H9 (cell line): ENCODE measurements around the gene TNFRSF18. TPM values are rescaled to one million over a fixed set of nuclear protein-coding genes. Genes with fewer than 3 reads are reported as not detected.

Source experiments
- DNase-seq: peaks from one replicate; pipeline ENCODE4 v3.0.0-alpha.2; 2017
- H2AFZ ChIP-seq: one replicate; pipeline ENCODE4 v1.6.1; 2013; ENCODE audit warnings: mild to moderate bottlenecking, low read length, control low read depth, moderate library complexity
- H2AK5ac ChIP-seq: 2 replicates; pipeline ENCODE4 v1.6.1; 2013; ENCODE audit warnings: low read length, control low read depth, mixed read lengths; ENCODE audit not compliant: insufficient read length
- H2BK120ac ChIP-seq: one replicate; pipeline ENCODE4 v1.6.1; 2013; ENCODE audit warnings: low read depth, mild to moderate bottlenecking, low read length, control low read depth, inconsistent platforms; ENCODE audit not compliant: poor library complexity, severe bottlenecking
- H2BK12ac ChIP-seq: 2 replicates; pipeline ENCODE4 v1.6.1; 2013; ENCODE audit warnings: low read length, control low read depth, mixed read lengths, low read depth; ENCODE audit not compliant: insufficient read length
- H2BK15ac ChIP-seq: 2 replicates; pipeline ENCODE4 v1.6.1; 2013; ENCODE audit warnings: low read depth, low read length, control low read depth
- H2BK20ac ChIP-seq: one replicate; pipeline ENCODE4 v1.6.1; 2013; ENCODE audit warnings: low read depth, mild to moderate bottlenecking, low read length, control low read depth, inconsistent platforms; ENCODE audit not compliant: poor library complexity, severe bottlenecking
- H2BK5ac ChIP-seq: 2 replicates; pipeline ENCODE4 v1.6.1; 2013; ENCODE audit warnings: low read length, control low read depth, mixed read lengths; ENCODE audit not compliant: insufficient read length
- H3K14ac ChIP-seq: 2 replicates; pipeline ENCODE4 v1.6.1; 2013; ENCODE audit warnings: low read length, control low read depth; ENCODE audit not compliant: insufficient read depth
- H3K18ac ChIP-seq: 2 replicates; pipeline ENCODE4 v1.6.1; 2013; ENCODE audit warnings: low read depth, mild to moderate bottlenecking, mixed read lengths, low read length, control low read depth; ENCODE audit not compliant: insufficient read length
- H3K23ac ChIP-seq: 2 replicates; pipeline ENCODE4 v1.6.1; 2013; ENCODE audit warnings: low read length, control low read depth, mixed read lengths, low read depth; ENCODE audit not compliant: insufficient read length
- H3K23me2 ChIP-seq: 2 replicates; pipeline ENCODE4 v1.6.1; 2013; ENCODE audit warnings: low read depth, mild to moderate bottlenecking, mixed read lengths, low read length, control low read depth; ENCODE audit not compliant: insufficient read length, poor library complexity, severe bottlenecking
- H3K27ac ChIP-seq: 2 replicates; pipeline ENCODE4 v1.5.1; 2013; ENCODE audit warnings: low read length, control low read depth, mixed read lengths, low read depth; ENCODE audit not compliant: insufficient read length
- H3K27me3 ChIP-seq: 2 replicates; pipeline ENCODE4 v1.6.1; 2013; ENCODE audit warnings: low read length, control low read depth, inconsistent platforms; ENCODE audit not compliant: insufficient read depth
- H3K4ac ChIP-seq: 2 replicates; pipeline ENCODE4 v1.6.1; 2013; ENCODE audit warnings: low read depth, mild to moderate bottlenecking, control low read depth, inconsistent platforms, low read length, moderate library complexity
- H3K4me1 ChIP-seq: 2 replicates; pipeline ENCODE4 v1.6.1; 2013; ENCODE audit warnings: low read length, control low read depth, inconsistent platforms; ENCODE audit not compliant: insufficient read depth
- H3K4me2 ChIP-seq: 2 replicates; pipeline ENCODE4 v1.6.1; 2013; ENCODE audit warnings: low read length, control low read depth, mixed read lengths; ENCODE audit not compliant: insufficient read length, insufficient read depth
- H3K56ac ChIP-seq: 2 replicates; pipeline ENCODE4 v1.6.1; 2013; ENCODE audit warnings: low read depth, mild to moderate bottlenecking, mixed read lengths, low read length, control low read depth; ENCODE audit not compliant: insufficient read length
- H3K79me1 ChIP-seq: 2 replicates; pipeline ENCODE4 v1.6.1; 2013; ENCODE audit warnings: low read depth, mild to moderate bottlenecking, moderate library complexity, low read length, control low read depth, inconsistent platforms; ENCODE audit not compliant: insufficient read depth, poor library complexity, severe bottlenecking
- H3K79me2 ChIP-seq: 2 replicates; pipeline ENCODE4 v1.6.1; 2013; ENCODE audit warnings: low read length, control low read depth, inconsistent platforms; ENCODE audit not compliant: insufficient read depth
- H3K9ac ChIP-seq: 2 replicates; pipeline ENCODE4 v1.6.1; 2013; ENCODE audit warnings: low read length, control low read depth, mixed read lengths; ENCODE audit not compliant: insufficient read length; ENCODE audit errors: extremely low read depth
- H3K9me3 ChIP-seq: one replicate; pipeline ENCODE4 v1.6.1; 2013; ENCODE audit warnings: low read depth, low read length, inconsistent platforms; ENCODE audit not compliant: control insufficient read depth
- H3T11ph ChIP-seq: one replicate; pipeline ENCODE4 v1.6.1; 2013; ENCODE audit warnings: mild to moderate bottlenecking, low read length, control low read depth, inconsistent platforms
- H4K20me1 ChIP-seq: one replicate; pipeline ENCODE4 v1.6.1; 2013; ENCODE audit not compliant: control insufficient read depth, insufficient read length, insufficient read depth
- H4K5ac ChIP-seq: 2 replicates; pipeline ENCODE4 v1.6.1; 2013; ENCODE audit warnings: low read depth, mild to moderate bottlenecking, mixed read lengths, low read length, control low read depth; ENCODE audit not compliant: insufficient read length
- H4K8ac ChIP-seq: replicated peaks from 2 replicates; pipeline ENCODE4 v1.6.1; 2013; ENCODE audit warnings: low read length, control low read depth, mixed read lengths, low read depth; ENCODE audit not compliant: insufficient read length
- H4K91ac ChIP-seq: 2 replicates; pipeline ENCODE4 v1.6.1; 2013; ENCODE audit warnings: low read depth, mild to moderate bottlenecking, moderate library complexity, mixed read lengths, low read length, control low read depth; ENCODE audit not compliant: insufficient read length
- H3K27ac Mint-ChIP-seq, 3 experiments: 2 replicates in 2 of 3; 3 replicates in 1 of 3; pipeline ENCODE4 v1.8.0; 2020 to 2021; ENCODE audit warnings: mixed read lengths in 3 of 3, mild to moderate bottlenecking in 1 of 3, moderate library complexity in 1 of 3
- H3K27me3 Mint-ChIP-seq: 2 replicates; pipeline ENCODE4 v1.8.0; 2021; ENCODE audit warnings: low read depth, mild to moderate bottlenecking, moderate library complexity, mixed read lengths
- H3K36me3 Mint-ChIP-seq, 3 experiments: 2 replicates in 2 of 3; 3 replicates in 1 of 3; pipeline ENCODE4 v1.8.0; 2020 to 2021; ENCODE audit warnings: low read depth in 3 of 3, mixed read lengths in 3 of 3; ENCODE audit not compliant: insufficient read depth in 1 of 3
- H3K4me1 Mint-ChIP-seq, 2 experiments: 2 replicates each; pipeline ENCODE4 v1.8.0; 2020; ENCODE audit warnings: mixed read lengths in 2 of 2
- H3K4me3 Mint-ChIP-seq, 2 experiments: 2 replicates in 1 of 2; 3 replicates in 1 of 2; pipeline ENCODE4 v1.8.0; 2020 to 2021; ENCODE audit warnings: mild to moderate bottlenecking in 2 of 2, mixed read lengths in 2 of 2, moderate library complexity in 1 of 2
- H3K9me3 Mint-ChIP-seq, 2 experiments: 2 replicates in 1 of 2; 3 replicates in 1 of 2; pipeline ENCODE4 v1.8.0; 2020; ENCODE audit warnings: mild to moderate bottlenecking in 2 of 2, mixed read lengths in 2 of 2, moderate library complexity in 1 of 2
- WGBS: extraction: QIAGEN DNeasy Blood & Tissue Kit; methylation state at CpG from one replicate; pipeline ENCODE4 v1.1.7; 2013; ENCODE audit warnings: missing lambda C conversion rate, low lambda C conversion rate, mixed read lengths; ENCODE audit not compliant: insufficient read length; ENCODE audit errors: extremely low coverage; 5-methylcytosine and 5-hydroxymethylcytosine counted together
- total RNA-seq: library from RNA; stranded (reverse); gene quantifications from 2 replicates; pipeline ENCODE4 v1.2.1, GENCODE V29; 2021
- TF ChIP-seq, protein P1 (sequence below): fragments of 200-600 bp; sonication (generic); conservative IDR thresholded peaks from 3 replicates; pipeline ENCODE4 v1.8.0; 2021; ENCODE audit warnings: antibody characterized with exemption, mild to moderate bottlenecking

Gene TNFRSF18
- total RNA-seq, 1 experiment from 2014 or later, result 2.0 TPM

DNA sequence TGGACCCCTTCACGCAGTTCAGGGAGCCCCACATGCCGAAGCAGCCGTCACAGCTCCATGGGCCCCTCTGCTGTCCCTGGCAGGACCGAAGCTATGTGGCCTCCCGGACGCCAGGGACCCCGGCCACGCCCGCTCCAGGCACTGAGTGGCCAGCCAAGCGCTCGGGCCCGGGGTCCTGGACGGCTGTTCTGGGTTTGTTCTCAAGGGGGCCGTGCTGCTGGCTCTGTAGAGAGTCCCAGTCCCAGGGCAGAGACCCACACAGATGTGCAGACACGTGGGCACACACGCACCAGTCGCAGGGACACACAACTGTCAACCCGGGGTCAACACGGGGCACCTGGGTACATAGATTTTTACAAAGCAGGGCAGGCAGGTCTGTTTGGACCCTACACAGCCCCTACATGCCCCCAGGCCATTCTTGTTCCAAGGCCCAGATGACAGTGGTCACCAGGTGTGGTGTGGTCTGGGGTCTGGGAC, 32.3 kb upstream of the TNFRSF18 start:
- Histone ChIP-seq H2BK120ac (no peak overlapping the region), H3K79me1 (no peaks in the 10 kb centered on the region), H2AK5ac (no peak overlapping the region), H3K4ac (no peak overlapping the region), H3K23ac (no peak overlapping the region), H3K14ac (no peak overlapping the region), H2BK15ac (no peak overlapping the region), H3K18ac (no peak overlapping the region), H4K8ac (no peak overlapping the region), H3K23me2 (no peaks in the 10 kb centered on the region), H3K4me2 (no peak overlapping the region), H3K9ac (no peak overlapping the region), H4K5ac (no peak overlapping the region), H2BK12ac (no peak overlapping the region), H2AFZ (no peak overlapping the region), H4K91ac (no peak overlapping the region), H3K4me1 (no peaks in the 10 kb centered on the region), H2BK20ac (no peak overlapping the region), H3K27me3 (no peaks in the 10 kb centered on the region), H3T11ph (no peak overlapping the region), H3K9me3 (no peaks in the 10 kb centered on the region), H4K20me1 (no peaks in the 10 kb centered on the region), H3K79me2 (no peaks in the 10 kb centered on the region), H3K56ac (no peak overlapping the region), H2BK5ac (no peak overlapping the region), H3K27ac (no peak overlapping the region)
- Mint-ChIP-seq H3K4me1 (peaks cover 4 to 15% of the 10 kb centered on the region in 2 experiments), H3K9me3 (no peaks in the 10 kb centered on the region; a peak in 1 of 5 replicates), H3K27ac (no peak overlapping the region), H3K36me3 (peaks cover 8 to 11% (median 11%) of the 10 kb centered on the region in 3 experiments; a peak in 6 of 7 replicates), H3K27me3 (no peaks in the 10 kb centered on the region; the same call in 1 of the 2 replicates), H3K4me3 (no peak overlapping the region)
- no peak for DNase-seq
- TF ChIP-seq, protein P1, sequence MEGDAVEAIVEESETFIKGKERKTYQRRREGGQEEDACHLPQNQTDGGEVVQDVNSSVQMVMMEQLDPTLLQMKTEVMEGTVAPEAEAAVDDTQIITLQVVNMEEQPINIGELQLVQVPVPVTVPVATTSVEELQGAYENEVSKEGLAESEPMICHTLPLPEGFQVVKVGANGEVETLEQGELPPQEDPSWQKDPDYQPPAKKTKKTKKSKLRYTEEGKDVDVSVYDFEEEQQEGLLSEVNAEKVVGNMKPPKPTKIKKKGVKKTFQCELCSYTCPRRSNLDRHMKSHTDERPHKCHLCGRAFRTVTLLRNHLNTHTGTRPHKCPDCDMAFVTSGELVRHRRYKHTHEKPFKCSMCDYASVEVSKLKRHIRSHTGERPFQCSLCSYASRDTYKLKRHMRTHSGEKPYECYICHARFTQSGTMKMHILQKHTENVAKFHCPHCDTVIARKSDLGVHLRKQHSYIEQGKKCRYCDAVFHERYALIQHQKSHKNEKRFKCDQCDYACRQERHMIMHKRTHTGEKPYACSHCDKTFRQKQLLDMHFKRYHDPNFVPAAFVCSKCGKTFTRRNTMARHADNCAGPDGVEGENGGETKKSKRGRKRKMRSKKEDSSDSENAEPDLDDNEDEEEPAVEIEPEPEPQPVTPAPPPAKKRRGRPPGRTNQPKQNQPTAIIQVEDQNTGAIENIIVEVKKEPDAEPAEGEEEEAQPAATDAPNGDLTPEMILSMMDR, result no peak
- no CpG with 5 or more reads among the region's 19 CpGs for WGBS
